Measurements from ENCODE around the gene RANBP10. TPM values are rescaled to one million over a fixed set of nuclear protein-coding genes. Genes with fewer than 3 reads are reported as not detected.

Gene RANBP10
- total and polyA plus RNA-seq, 9 of the 15 experiments (the other 6 are each of a cell fraction or from before 2014, with no cell fraction given): 0.61 to 19.3 (median 5.9) TPM

DNA sequence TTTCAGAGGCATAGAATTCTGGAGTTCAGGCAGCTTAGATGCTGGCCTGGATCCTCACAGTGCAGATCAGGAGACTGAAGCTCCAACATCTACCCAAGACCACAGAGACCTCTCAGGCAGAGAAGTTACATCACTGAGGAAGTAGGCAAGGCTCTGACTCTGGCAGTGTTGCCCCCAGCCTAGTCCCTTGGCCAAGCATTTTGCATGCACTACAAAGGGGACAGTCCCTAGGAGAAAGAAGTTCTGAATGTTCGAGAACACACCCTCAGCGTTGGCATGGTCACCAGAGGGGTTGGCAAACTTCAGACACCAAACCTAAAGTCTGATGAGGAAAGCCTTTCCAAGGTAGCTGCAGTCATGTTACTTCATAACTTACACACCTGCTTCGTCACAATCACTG lies 2.5 kb downstream of the RANBP10 start:
- no TSS peak for BruUV-seq (replicated peaks)
- Histone ChIP-seq H3K9ac (ENCODE audit: insufficient read depth in 1 of 2, low read depth in 2 of 2, low read length in 2 of 2) (no peak overlapping the region), H3K4me1 (replicated peaks in 1 of 2; ENCODE audit: control insufficient read depth in 2 of 2, insufficient read depth in 2 of 2, low read length in 2 of 2) (peaks cover 22 to 29% of the 10 kb centered on the region in 2 experiments; a peak in 4 of 5 replicates), H3K27me3 (ENCODE audit: control insufficient read depth in 2 of 2, insufficient read depth in 2 of 2, low read length in 2 of 2) (no peaks in the 10 kb centered on the region), H3K4me3 (no peak overlapping the region), H3K9me1 (ENCODE audit: control insufficient read depth, insufficient read depth, low read length) (no peaks in the 10 kb centered on the region), H3K27ac (ENCODE audit: extremely low read depth, low read depth, low read length) (no peak overlapping the region), H3K36me3 (ENCODE audit: control insufficient read depth, insufficient read depth, low read length) (peaks cover 49% of the 10 kb centered on the region; the same call in 2 of the 3 replicates), H2AFZ (ENCODE audit: low read depth, low read length) (no peak overlapping the region), H3K4me2 (ENCODE audit: insufficient read depth, low read length) (no peak overlapping the region), H3K79me2 (ENCODE audit: control insufficient read depth, insufficient read depth, low read length) (peaks cover 55% of the 10 kb centered on the region), H3K9me3 (replicated peaks; ENCODE audit: control insufficient read depth, insufficient read depth, low read depth, low read length) (no peaks in the 10 kb centered on the region), H4K20me1 (replicated peaks; ENCODE audit: control insufficient read depth, insufficient read depth, low read length) (0 out of 2 replicates have a peak, but pooled peaks cover 5% of the 10 kb centered on the region)
- DNase-seq (ENCODE audit: extremely low read depth in 1 of 4, low spot score in 3 of 4) (no peak), ATAC-seq (no peak), FAIRE-seq (no peak)
- TF ChIP-seq PML (IDR thresholded peaks at IDR 0.05; ENCODE audit: low read length) (no peak), POLR2H (tag; IDR thresholded peaks at IDR 0.05; ENCODE audit: low read depth) (no peak), SMARCA4 (IDR thresholded peaks at IDR 0.05) (no peak), PRPF4 (IDR thresholded peaks at IDR 0.05; ENCODE audit: insufficient read depth, low read depth, low read length, poor library complexity, severe bottlenecking) (no peak), CC2D1A (IDR thresholded peaks at IDR 0.05) (no peak), SP1 (CRISPR knock-in tag; IDR thresholded peaks at IDR 0.05) (no peak), HMGN3 (IDR thresholded peaks at IDR 0.05; ENCODE audit: borderline replicate concordance, extremely low read depth, insufficient read length, low read depth, low read length) (no peak)
- TF ChIP-seq, protein P1, sequence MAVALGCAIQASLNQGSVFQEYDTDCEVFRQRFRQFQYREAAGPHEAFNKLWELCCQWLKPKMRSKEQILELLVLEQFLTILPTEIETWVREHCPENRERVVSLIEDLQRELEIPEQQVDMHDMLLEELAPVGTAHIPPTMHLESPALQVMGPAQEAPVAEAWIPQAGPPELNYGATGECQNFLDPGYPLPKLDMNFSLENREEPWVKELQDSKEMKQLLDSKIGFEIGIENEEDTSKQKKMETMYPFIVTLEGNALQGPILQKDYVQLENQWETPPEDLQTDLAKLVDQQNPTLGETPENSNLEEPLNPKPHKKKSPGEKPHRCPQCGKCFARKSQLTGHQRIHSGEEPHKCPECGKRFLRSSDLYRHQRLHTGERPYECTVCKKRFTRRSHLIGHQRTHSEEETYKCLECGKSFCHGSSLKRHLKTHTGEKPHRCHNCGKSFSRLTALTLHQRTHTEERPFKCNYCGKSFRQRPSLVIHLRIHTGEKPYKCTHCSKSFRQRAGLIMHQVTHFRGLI (CRISPR knock-in tag; IDR thresholded peaks at IDR 0.05): no peak
- in situ Hi-C loops (cut with MboI): no loop called here
- intact Hi-C loops (cut with micrococcal nuclease): no loop called here
- ChIA-PET POLR2A (interaction anchor here (0.7 kb wide), 2 partner anchors 18 to 130 kb away, joined by 3 read pairs; no protein-coding TSS in a partner anchor), CTCF (ENCODE audit: low intra/inter-chr PET ratio) (no interaction called here)
- WGBS (ENCODE audit: insufficient coverage, low coverage, missing lambda C conversion rate): 95% methylated on average over 3 of the region's 3 CpGs
